Measurements from ENCODE around the gene COL4A6.

Gene COL4A6

GRCh38 chrX:108331126-108331909 lies 106.9 kb downstream of the COL4A6 start:
- no peak for DNase-seq (ENCODE audit: low read depth in 2 of 2)

GRCh38 chrX:108323751-108324150 lies 114.5 kb downstream of the COL4A6 start:
- DNase-seq (ENCODE audit: low read depth in 2 of 2) = no peak

GRCh38 chrX:108322234-108322633 lies 116.0 kb downstream of the COL4A6 start:
- no peak for DNase-seq (ENCODE audit: low read depth in 2 of 2)

GRCh38 chrX:108316456-108316855 lies 121.8 kb downstream of the COL4A6 start:
- DNase-seq (ENCODE audit: low read depth in 2 of 2) = no peak

GRCh38 chrX:108313669-108314068 lies 124.6 kb downstream of the COL4A6 start:
- DNase-seq (ENCODE audit: low read depth in 2 of 2) = no peak

DNA sequence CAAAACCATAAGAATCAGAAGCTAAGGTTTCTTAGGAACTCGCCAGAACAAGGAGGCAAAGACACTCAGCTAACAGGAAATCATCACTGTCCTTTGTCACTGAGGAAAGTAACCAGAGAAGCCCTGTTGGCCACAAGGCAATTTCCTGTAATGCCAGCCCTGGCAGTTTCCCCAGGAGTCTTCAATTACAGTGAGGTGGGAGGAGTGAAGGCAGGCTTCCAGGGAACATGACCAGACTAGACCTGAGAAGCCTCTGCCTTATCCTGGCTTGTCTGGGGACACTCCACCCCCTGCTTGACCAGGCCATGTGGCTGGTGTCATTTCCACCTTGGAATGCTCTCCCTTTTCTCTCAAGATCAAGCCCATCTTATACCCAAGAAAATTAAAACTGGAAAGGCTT lies 125.3 kb downstream of the COL4A6 start:
- DNase-seq (ENCODE audit: low read depth in 2 of 2) = no peak

DNA sequence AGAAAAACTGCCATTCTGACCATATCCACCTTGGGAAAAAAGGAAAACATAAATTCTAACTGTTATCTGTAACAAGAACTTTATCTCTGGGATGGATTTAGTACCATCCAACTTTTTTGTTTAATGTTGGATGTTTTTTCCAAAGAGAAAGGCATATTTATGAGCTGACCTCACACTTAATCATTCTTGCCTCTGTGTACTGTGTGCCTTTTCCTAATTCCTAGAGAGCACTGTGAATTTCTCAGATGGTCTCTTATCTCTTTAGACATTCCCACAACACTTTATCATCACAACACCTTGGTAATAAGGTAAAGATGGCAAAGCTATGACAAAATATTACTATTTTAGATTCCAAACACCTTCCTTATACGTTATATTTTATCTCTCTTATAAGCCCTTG lies 126.2 kb downstream of the COL4A6 start:
- DNase-seq (ENCODE audit: low read depth in 2 of 2) = no peak

DNA sequence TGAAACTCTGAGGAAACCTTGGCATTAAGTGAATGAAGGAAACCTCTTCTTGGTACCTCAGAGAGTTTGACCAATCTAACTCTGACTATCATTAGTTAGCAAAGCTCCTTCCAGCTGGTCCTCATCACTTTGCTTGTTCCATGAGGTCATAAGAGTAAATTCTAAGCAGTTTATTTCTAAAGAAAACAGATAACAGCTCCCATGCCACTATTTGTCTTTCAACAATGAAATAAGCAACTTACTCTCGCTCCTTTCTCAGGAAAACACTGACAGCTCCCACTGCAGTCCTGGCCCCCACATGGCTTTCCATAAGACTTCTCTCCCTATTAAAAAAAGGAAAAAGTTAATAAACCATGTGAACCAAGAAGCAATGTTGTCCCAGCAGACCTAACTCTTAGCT lies 127.7 kb downstream of the COL4A6 start:
- DNase-seq (ENCODE audit: low read depth in 2 of 2) = no peak

DNA sequence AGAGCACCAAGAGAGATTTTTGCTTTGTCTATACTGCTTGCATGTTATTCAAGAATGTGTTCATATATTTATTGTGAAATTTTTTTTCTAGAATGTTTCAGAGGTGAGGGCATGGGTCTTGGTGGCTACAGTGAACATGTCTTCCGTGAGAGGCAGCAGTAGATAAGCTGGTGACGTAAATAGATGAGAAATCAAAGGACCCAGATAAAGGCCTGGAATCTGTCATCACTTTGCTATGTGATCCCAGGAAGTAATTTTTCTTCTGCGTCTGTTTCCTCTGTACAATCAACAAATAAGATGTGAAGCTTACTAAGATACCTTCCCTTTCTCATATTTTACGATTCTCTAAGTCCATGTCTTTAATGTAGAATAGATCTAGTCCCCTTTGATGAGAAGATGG lies 129.1 kb downstream of the COL4A6 start:
- no peak for DNase-seq (ENCODE audit: low read depth in 2 of 2)

GRCh38 chrX:108307132-108308085 lies 130.8 kb downstream of the COL4A6 start:
- DNase-seq (ENCODE audit: low read depth in 2 of 2) = no peak

GRCh38 chrX:108306086-108306485 lies 132.1 kb downstream of the COL4A6 start:
- no peak for DNase-seq (ENCODE audit: low read depth in 2 of 2)

DNA sequence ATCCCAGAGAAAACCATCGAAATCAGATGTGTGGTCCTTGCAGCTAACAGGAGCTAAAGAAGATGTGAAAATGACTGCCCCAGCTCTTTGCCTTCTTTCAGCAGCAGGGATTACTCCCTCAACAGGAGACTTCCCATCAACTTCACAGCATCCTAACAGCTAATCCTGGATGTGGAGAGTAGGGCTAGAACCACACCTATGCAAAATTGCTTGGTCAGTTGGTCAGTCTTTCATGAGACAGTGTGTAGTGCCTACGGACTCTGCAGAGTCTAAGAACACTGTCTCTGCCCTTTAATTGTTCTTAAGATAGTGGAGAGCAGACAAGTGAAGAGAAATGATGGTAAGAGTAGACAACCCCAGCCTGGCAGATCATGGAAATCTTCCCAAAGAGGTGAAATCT lies 133.5 kb downstream of the COL4A6 start:
- no peak for DNase-seq (ENCODE audit: low read depth in 2 of 2)

GRCh38 chrX:108304210-108304609 lies 134.0 kb downstream of the COL4A6 start:
- no peak for DNase-seq (ENCODE audit: low read depth in 2 of 2)

GRCh38 chrX:108303682-108304081 lies 134.5 kb downstream of the COL4A6 start:
- DNase-seq (ENCODE audit: low read depth in 2 of 2) = no peak

DNA sequence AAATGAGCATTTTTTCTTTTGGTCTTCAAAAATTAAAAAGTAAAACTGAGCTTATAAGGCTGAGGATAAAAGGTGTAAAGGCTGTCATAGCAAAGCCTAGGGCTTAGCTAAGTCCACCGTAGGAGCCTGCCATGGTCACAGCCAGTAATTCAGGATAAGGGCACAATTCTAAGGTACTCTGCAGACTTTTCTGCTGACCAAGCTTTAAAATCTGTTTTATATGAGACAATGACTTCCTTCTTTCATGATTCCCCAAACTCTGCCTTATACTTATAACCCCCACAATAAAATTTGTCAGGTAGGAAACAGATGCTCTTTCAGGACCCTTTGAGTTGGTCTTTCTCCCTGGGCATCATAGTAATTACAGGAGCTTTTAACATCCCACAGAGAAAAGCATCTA lies 138.5 kb downstream of the COL4A6 start:
- no peak for DNase-seq (ENCODE audit: low read depth in 2 of 2)

GRCh38 chrX:108299101-108299591 lies 139.1 kb downstream of the COL4A6 start:
- peak; percentile 10 to 12 for DNase-seq (ENCODE audit: low read depth in 2 of 2)

DNA sequence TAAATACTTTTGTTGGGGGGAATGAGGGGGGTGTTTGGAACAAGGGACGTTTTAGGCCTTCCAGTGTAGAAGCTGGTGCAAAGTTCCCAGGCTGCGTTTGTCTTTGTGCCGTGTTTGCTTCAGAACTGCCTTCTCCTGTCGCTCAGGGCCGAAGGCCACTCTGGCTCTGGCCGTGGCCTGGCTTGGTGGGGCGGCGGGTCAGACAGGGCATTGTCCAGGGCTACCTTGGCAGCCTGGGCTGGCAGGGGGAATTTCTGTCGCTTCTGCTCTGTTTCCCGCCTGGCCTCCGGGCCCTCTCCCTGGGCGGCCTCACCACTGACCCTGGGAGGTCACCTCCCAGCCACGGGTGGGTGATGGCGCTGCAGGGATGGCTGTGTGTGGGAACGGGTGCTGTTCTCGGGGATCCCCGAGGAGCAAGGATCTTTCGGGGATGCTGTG lies 140.0 kb downstream of the COL4A6 start:
- DNase-seq (ENCODE audit: low read depth in 2 of 2) = no peak

- DNase-seq (ENCODE audit: low read depth in 2 of 2) = no peak
Observed at GRCh38 chrX:108297290-108297689, 140.9 kb downstream of the COL4A6 start.

DNA sequence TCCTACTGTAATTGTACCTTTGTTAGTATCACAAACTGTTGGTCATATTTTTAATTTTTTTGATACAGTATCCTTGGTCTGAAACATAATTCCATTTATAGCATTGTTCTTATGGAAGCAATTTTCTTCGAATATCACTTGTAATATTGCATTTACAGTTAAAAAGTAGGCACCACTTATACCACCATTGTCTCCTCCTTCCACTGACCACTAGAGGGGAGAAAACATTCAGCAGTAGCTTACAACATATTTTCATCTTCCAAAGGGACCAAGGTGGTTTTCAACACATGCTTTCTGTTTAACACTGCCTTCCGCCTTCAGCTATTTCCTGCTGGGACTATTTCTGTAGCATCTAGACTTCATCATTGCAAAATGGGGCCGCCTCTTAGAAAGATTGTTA lies 146.2 kb downstream of the COL4A6 start:
- no peak for DNase-seq (ENCODE audit: low read depth in 2 of 2)

- no peak for DNase-seq (ENCODE audit: low read depth in 2 of 2)
Observed at GRCh38 chrX:108285918-108286317, 152.3 kb downstream of the COL4A6 start.

GRCh38 chrX:108285356-108285755 lies 152.9 kb downstream of the COL4A6 start:
- no peak for DNase-seq (ENCODE audit: low read depth in 2 of 2)

- DNase-seq (ENCODE audit: low read depth in 2 of 2) = no peak
Observed at GRCh38 chrX:108275732-108276131, 162.5 kb downstream of the COL4A6 start.

DNA sequence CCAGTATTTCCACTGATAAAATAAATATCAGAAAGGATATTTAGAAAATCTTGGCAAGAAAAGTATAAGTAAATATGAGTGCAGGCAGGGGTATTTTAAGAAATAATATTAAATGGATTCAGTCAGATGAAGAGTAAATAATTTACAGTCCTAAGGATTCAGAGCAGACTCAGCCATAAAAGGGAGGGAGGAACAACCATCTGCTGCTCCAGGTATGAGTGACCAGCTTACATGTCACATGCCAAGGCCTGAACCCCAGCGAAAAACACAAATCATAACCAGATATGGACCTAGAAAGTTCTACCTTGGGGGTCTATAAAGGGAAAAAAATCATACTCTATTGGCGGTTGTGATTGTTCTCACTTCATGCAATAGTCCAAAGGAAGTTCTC lies 166.8 kb downstream of the COL4A6 start:
- DNase-seq (ENCODE audit: low read depth in 2 of 2) = no peak

All from fibroblast of skin of left biceps (primary cell).